Epithelial cell of proximal tubule (primary cell): ENCODE data around the gene CDKN2AIP. TPM values are rescaled to one million over a fixed set of nuclear protein-coding genes. Genes with fewer than 3 reads are reported as not detected.
A peak's percentile ranks its signal among the peaks of the same experiment; 100 is the strongest.

Experiments
- DNase-seq: peaks from one replicate; pipeline ENCODE4 v3.0.0-alpha.2; 2011; ENCODE audit warnings: low read depth
- H3K4me3 ChIP-seq: 2 replicates; pipeline ENCODE4 v1.5.1; 2011; ENCODE audit warnings: low read depth, mild to moderate bottlenecking, low read length
- total RNA-seq: library from RNA; depleted of rRNA; stranded (reverse); fragments of >200 nt; gene quantifications from 2 replicates; pipeline ENCODE4 v1.2.3, GENCODE V29; 2015
- TF ChIP-seq, protein P1 (sequence below): conservative IDR thresholded peaks from 2 replicates; pipeline ENCODE4 v1.5.1; 2012; ENCODE audit warnings: low read depth, mild to moderate bottlenecking, low read length

Gene CDKN2AIP
- total RNA-seq, 1 donor from 2014 or later: 25.5 TPM

DNA sequence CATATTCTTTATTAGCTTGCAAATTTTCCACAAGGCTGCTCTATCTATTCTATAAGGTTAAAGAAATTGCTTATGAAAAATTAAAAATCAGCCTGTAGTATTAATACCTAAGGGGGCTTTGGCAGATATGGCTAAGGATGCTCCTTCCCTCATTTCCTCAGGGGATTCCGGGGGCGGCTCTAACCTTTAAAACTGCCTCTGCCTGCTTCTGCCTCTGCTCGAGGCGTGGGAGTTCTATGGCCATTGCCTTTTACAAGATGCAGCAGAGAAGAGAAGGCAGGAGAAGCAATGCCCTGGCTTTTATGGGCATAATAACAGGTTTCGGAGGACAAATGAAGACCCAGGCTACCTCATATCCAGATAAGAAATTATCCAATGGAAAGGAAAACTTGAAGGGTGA, 8.6 kb upstream of the CDKN2AIP start:
- TF ChIP-seq, protein P1, sequence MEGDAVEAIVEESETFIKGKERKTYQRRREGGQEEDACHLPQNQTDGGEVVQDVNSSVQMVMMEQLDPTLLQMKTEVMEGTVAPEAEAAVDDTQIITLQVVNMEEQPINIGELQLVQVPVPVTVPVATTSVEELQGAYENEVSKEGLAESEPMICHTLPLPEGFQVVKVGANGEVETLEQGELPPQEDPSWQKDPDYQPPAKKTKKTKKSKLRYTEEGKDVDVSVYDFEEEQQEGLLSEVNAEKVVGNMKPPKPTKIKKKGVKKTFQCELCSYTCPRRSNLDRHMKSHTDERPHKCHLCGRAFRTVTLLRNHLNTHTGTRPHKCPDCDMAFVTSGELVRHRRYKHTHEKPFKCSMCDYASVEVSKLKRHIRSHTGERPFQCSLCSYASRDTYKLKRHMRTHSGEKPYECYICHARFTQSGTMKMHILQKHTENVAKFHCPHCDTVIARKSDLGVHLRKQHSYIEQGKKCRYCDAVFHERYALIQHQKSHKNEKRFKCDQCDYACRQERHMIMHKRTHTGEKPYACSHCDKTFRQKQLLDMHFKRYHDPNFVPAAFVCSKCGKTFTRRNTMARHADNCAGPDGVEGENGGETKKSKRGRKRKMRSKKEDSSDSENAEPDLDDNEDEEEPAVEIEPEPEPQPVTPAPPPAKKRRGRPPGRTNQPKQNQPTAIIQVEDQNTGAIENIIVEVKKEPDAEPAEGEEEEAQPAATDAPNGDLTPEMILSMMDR: no peak
- no peak for DNase-seq
- no peak overlapping the region for H3K4me3 ChIP-seq

DNA sequence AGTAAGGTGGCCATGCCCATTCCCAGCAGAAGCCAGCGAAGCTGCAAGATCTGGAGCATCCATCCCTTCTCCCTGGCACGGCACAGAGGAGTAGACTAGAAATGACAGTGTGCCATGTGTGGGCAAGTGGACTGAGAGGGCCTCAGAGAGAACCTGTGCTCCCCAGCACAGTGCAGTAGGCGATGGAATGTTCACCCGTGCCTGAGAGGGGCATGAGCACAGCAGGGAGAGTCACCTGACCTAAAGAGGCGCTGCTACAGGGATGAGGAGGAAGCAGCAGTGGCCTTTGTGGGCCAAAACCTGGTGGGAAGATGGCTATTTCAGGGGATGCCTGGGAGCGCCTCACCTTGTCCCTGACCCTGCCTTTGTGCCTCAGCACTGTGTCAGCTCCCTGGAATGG, 8.0 kb upstream of the CDKN2AIP start:
- TF ChIP-seq, protein P1: no peak
- DNase-seq: no peak
- no peak overlapping the region for H3K4me3 ChIP-seq

- no peak overlapping the region for H3K4me3 ChIP-seq
- no peak for DNase-seq
- TF ChIP-seq, protein P1: no peak
These were observed 7.0 kb upstream of the CDKN2AIP start for GRCh38 chr4:183437452-183437851.

- DNase-seq: peak; percentile 90
- H3K4me3 ChIP-seq: no peak overlapping the region
These were observed 5.8 kb upstream of the CDKN2AIP start for GRCh38 chr4:183438458-183439113.

DNA sequence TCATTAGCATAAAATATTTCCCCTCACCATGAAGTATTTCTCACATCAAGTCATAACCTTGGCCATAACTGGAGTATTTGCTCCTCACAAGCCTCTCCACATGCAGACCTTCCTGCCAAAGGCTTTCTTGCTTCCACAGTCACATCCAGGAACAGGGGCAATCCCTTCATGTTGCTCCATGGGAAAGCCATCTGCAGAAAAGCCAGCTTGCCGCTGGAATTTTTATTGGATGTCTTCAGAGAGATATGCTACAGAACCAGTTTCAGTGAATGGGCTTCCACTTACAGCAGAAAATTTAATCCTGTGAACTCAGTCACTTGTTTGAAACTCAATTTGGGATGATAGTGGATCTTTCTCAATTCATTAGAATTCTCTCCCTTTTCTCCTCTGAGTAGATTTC, 3.2 kb upstream of the CDKN2AIP start:
- TF ChIP-seq, protein P1: no peak
- H3K4me3 ChIP-seq: no peak overlapping the region
- no peak for DNase-seq

More at GRCh38 chr4:183438458-183439113, 5.8 kb upstream of the CDKN2AIP start:
- TF ChIP-seq, protein P1: no peak

- TF ChIP-seq, protein P1: peak; percentile 3
- peak overlapping the region; percentile 97 for H3K4me3 ChIP-seq
- no peak for DNase-seq
These were observed 702 bp upstream of the CDKN2AIP start for GRCh38 chr4:183443655-183444213.

- TF ChIP-seq, protein P1: no peak
- no peak for DNase-seq
- H3K4me3 ChIP-seq: peak overlapping the region; percentile 97
These were observed 627 bp downstream of the CDKN2AIP start for GRCh38 chr4:183445097-183445428.
